ENCODE data around the gene KCNIP2. TPM values are rescaled to one million over a fixed set of nuclear protein-coding genes. Genes with fewer than 3 reads are reported as not detected.
"Not testable (repeated sequence)": the region's sequence is repeated elsewhere in the genome, so short reads cannot be mapped to it uniquely, and the experiment has no call there.

Gene KCNIP2
- total RNA-seq, 2 donors from 2014 or later: 2.2 to 3.1 TPM

DNA sequence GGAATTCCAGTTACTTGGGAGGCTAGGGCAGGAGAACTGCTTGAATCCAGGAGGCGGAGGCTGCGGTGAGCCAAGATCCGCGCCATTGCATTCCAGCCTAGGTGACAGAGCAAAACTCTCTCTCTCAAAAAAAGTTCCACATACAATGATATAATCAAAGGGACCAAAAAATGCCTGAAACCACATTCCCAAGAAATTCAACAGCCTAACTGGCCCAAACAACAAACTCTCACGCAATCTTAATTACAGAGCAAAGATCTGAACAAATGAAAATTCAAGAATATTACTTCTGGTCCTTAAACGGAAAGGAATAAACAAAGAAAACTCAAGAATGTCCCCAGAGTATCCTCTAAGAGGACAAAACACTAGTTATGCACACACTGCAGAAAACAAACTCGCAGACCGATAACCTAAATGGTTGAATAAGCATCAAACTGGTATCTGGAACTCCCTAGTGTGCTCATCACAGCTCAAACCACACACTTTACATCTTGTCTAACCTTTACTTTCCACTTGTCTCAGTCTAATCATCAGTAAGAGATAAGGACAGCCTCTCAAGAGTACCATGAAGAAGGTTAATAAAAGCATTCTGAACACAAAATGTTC is 29.0 kb downstream of the KCNIP2 start:
- Mint-ChIP-seq H3K27ac (peak overlapping the region; percentile 98), H3K4me3 (peak overlapping the region; percentile 93 to 96), H3K36me3 (ENCODE audit: insufficient read depth in 2 of 2) (peaks cover 14 to 30% of the 10 kb centered on the region in 2 donors), H3K27me3 (ENCODE audit: low read depth) (no peaks in the 10 kb centered on the region), H3K4me1 (ENCODE audit: low read depth) (peaks cover 62% of the 10 kb centered on the region), H3K9me3 (no peaks in the 10 kb centered on the region)
- ATAC-seq (replicated peaks in 1 of 2): no peak
- DNase-seq: no peak

DNA sequence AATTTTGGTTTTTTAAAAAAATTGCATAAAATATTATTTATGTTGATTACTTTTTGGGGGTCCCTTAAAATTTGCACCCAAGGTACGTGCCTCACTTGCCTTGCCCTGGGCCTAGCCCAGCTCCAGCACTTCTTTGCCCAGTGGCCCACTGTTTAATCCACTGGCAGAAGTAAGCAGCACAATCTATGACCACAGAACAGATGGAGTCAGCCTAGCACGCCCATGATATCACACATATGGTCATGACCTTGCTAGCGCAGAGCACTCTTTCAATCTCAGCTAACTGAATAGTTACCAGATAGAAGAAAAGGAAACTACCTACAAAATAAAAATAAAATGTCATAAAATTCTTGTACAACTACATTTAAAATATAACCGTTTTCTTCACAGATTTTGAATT is 31.0 kb downstream of the KCNIP2 start:
- Mint-ChIP-seq H3K27ac (no peak overlapping the region), H3K27me3 (ENCODE audit: low read depth) (no peaks in the 10 kb centered on the region), H3K9me3 (no peaks in the 10 kb centered on the region), H3K4me3 (no peak overlapping the region), H3K36me3 (ENCODE audit: insufficient read depth in 2 of 2) (peaks cover 13 to 31% of the 10 kb centered on the region in 2 donors), H3K4me1 (ENCODE audit: low read depth) (peaks cover 55% of the 10 kb centered on the region)
- ATAC-seq (replicated peaks in 1 of 2) (no peak), DNase-seq (no peak)

DNA sequence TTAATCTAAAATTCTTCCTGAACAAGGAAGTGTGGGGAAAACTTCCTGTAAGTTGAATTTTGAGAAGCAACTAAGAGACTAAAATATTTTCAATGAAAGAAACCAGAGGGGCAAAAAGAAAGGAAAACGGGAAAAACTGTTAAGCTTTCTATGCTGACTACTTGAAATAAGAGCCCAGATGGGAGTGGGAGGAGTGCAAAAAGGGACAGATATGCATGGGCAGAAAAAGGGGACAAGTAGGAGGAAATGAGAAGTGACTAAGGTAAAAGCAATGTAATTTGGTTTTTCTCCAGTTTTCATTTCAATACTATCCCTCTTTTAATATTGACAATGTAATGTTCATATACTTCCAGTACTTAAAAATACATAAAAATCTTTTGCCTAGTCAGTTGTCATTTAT is 36.4 kb downstream of the KCNIP2 start:
- DNase-seq (no peak), ATAC-seq (replicated peaks in 1 of 2) (no peak)
- H3K27me3 Mint-ChIP-seq (ENCODE audit: low read depth): no peaks in the 10 kb centered on the region
- no peaks in the 10 kb centered on the region for H3K9me3 Mint-ChIP-seq
- peaks cover 5 to 40% of the 10 kb centered on the region in 2 donors for H3K36me3 Mint-ChIP-seq (ENCODE audit: insufficient read depth in 2 of 2)
- peaks cover 17% of the 10 kb centered on the region for H3K4me1 Mint-ChIP-seq (ENCODE audit: low read depth)
- H3K4me3 Mint-ChIP-seq: no peak overlapping the region
- H3K27ac Mint-ChIP-seq: peak overlapping the region; percentile 76

DNA sequence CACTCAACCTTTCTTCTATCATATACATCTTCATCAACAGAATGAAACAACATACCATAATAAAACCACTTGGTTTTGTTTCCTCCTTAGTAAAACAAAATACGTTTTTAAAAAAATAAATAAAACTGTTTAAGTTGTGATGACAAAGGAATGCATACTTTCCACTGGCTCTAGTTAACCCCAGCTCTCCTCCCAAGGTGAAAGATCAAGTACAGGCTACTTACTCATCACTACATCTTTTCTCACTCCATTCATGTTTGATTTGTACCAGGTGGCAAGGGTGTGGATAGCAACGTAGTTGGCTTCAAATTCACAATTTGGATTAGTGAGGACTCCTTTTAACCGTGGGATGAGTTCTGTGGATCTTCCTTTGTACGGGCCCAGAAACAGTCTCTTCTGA is 40.1 kb downstream of the KCNIP2 start:
- no peak for ATAC-seq (replicated peaks in 1 of 2)
- Mint-ChIP-seq H3K4me1 (ENCODE audit: low read depth) (peaks cover 23% of the 10 kb centered on the region), H3K9me3 (no peaks in the 10 kb centered on the region), H3K27ac (no peak overlapping the region), H3K36me3 (ENCODE audit: insufficient read depth in 2 of 2) (peaks cover 18 to 56% of the 10 kb centered on the region in 2 donors), H3K4me3 (no peak overlapping the region), H3K27me3 (ENCODE audit: low read depth) (no peaks in the 10 kb centered on the region)
- no peak for DNase-seq

DNA sequence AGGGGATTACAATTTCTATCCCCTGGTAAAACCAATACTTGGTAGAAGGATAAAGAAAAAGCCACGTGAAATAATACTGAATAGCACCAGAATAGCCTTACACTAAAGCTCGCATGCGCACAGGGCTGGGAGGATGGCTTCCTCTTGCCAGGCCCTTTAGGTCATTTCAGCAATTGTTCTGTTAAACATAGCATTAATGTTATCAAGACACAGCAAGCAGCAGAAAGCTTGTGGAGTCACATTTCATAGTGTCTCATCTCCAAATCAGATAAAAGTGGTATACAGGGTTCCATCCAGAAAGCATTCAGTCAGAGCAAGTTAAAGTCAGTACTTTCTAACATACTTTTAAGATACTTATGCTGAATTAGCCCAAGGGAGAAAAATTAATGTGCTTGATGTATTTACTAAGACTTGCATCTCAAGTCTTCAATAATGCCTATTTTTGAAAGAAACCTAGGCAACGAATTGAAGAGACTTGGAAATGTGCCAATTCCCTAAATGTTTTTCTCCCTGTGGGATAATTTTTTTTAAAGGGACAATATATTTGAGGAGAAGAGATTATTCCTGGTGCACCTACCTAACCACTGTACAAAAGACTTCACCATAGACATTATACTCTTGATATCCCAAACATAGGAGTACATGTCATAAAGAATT is 46.1 kb downstream of the KCNIP2 start:
- peaks cover 23% of the 10 kb centered on the region for H3K4me1 Mint-ChIP-seq (ENCODE audit: low read depth)
- no peak overlapping the region for H3K4me3 Mint-ChIP-seq
- H3K27ac Mint-ChIP-seq: peak overlapping the region; percentile 50
- H3K36me3 Mint-ChIP-seq (ENCODE audit: insufficient read depth in 2 of 2): peaks cover 22 to 60% of the 10 kb centered on the region in 2 donors
- no peaks in the 10 kb centered on the region for H3K27me3 Mint-ChIP-seq (ENCODE audit: low read depth)
- DNase-seq (no peak), ATAC-seq (replicated peaks in 1 of 2) (no peak)
- no peaks in the 10 kb centered on the region for H3K9me3 Mint-ChIP-seq

DNA sequence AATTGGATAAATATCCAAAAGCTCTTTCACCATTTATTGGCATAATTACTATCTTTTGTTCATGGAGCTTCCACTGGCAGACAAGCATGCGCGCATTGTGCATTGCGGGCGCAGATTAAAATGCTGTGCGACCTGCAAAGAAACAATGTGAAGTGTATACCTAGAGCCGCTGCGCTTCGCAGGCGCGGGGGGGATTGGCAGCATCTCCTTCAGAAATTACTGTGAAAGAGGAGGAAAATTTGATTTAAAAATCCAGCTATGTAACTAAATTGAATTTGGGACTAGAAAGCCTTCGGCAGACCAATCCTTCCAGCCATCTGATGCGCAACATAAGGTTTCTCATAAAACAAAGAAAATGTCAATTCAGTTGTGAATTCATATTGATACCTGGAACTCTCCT is 50.1 kb downstream of the KCNIP2 start:
- Mint-ChIP-seq H3K36me3 (ENCODE audit: insufficient read depth in 2 of 2) (peaks cover 9 to 35% of the 10 kb centered on the region in 2 donors), H3K4me3 (no peak overlapping the region), H3K9me3 (no peaks in the 10 kb centered on the region), H3K27ac (no peak overlapping the region), H3K4me1 (ENCODE audit: low read depth) (peaks cover 7% of the 10 kb centered on the region), H3K27me3 (ENCODE audit: low read depth) (no peaks in the 10 kb centered on the region)
- no peak for ATAC-seq (replicated peaks in 1 of 2)
- DNase-seq: no peak

DNA sequence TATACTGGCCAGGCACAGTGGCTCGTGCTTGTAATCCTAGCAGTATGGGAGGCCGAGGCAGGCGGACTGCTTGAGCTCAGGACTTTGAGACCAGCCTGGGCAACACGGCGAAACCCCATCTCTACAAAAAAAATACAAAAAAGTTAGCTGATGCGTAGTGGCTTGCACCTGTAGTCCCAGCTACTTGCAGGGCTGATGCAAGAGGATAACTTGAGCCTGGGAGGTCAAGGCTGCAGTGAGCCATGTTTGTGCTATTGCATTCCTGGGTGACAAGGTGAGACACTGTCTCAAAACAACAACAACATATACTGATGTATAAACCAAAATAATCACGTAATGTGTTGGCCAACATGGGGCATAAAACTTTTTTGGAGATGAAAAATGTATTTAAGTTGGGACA is 53.9 kb downstream of the KCNIP2 start:
- no peaks in the 10 kb centered on the region for H3K9me3 Mint-ChIP-seq
- H3K4me3 Mint-ChIP-seq: no peak overlapping the region
- peaks cover 5% of the 10 kb centered on the region for H3K4me1 Mint-ChIP-seq (ENCODE audit: low read depth)
- H3K36me3 Mint-ChIP-seq (ENCODE audit: insufficient read depth in 2 of 2): peaks cover 5 to 26% of the 10 kb centered on the region in 2 donors
- no peak for ATAC-seq (replicated peaks in 1 of 2)
- H3K27ac Mint-ChIP-seq: no peak overlapping the region
- no peaks in the 10 kb centered on the region for H3K27me3 Mint-ChIP-seq (ENCODE audit: low read depth)
- no peak for DNase-seq

DNA sequence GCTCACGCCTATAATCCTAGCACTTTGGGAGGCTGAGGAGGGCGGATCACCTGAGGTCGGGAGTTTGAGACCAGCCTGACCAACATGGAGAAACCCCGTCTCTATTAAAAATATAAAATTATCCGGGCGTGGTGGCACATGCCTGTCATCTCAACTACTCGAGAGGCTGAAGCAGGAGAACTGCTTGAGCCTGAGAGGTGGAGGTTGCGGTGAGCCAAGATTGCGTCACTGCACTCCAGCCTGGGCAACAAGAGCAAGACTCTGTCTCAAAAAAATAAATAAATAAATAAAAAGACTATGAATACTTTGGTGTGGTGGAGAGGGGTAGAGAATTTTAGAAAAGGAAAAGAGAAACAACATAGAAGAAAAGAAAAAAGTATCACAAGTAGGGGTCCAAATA is 54.4 kb downstream of the KCNIP2 start:
- not testable (repeated sequence) for H3K27me3 Mint-ChIP-seq (ENCODE audit: low read depth); ATAC-seq (replicated peaks in 1 of 2); H3K27ac Mint-ChIP-seq; H3K4me1 Mint-ChIP-seq (ENCODE audit: low read depth); H3K4me3 Mint-ChIP-seq; H3K9me3 Mint-ChIP-seq; DNase-seq
- H3K36me3 Mint-ChIP-seq (ENCODE audit: insufficient read depth in 2 of 2): peaks cover 5 to 22% of the 10 kb centered on the region in 2 donors

DNA sequence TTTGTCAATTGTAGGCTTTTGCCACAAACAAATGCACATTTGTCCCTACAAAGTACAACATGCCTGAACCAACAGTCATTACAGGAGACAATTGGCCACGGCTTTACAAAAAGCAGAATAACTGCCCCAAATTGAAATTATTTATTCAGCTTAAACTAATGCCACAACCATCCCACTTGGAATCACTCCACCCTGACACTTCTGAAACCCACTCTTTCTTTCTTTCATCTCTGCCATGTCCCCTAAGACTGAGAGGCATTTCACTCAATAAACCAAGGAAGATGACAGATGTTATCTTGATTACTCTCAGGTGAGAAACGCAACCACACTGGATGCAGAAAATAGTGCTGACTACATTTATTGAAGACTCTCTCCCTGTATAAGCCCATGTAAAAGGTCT is 57.8 kb downstream of the KCNIP2 start:
- no peaks in the 10 kb centered on the region for H3K9me3 Mint-ChIP-seq
- DNase-seq: no peak
- H3K27me3 Mint-ChIP-seq (ENCODE audit: low read depth): no peaks in the 10 kb centered on the region
- peaks cover 0 to 12% of the 10 kb centered on the region in 2 donors for H3K36me3 Mint-ChIP-seq (ENCODE audit: insufficient read depth in 2 of 2)
- no peak for ATAC-seq (replicated peaks in 1 of 2)
- peak overlapping the region; percentile 14 for H3K27ac Mint-ChIP-seq
- no peak overlapping the region for H3K4me3 Mint-ChIP-seq
- H3K4me1 Mint-ChIP-seq (ENCODE audit: low read depth): peaks cover 43% of the 10 kb centered on the region

DNA sequence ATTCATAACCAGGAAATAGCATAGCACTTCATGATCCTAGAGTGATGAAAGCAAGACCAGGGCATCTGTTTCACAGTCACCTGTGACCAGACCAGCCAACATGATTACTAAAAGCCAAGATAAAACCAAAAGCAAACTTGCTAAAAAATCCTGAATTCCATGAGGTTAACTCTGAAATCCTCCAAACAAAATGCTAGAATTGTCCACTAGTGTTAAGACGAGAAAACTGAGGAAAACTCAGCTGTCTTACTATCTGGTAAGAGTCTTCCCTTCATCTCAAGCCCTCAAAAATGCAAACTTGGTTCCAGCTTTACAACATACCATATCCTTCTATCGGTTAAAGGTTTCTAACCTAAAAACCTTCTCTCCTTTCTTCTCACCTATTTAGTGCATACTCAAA is 59.0 kb downstream of the KCNIP2 start:
- peaks cover 54% of the 10 kb centered on the region for H3K4me1 Mint-ChIP-seq (ENCODE audit: low read depth)
- DNase-seq (no peak), ATAC-seq (replicated peaks in 1 of 2) (no peak)
- H3K4me3 Mint-ChIP-seq: peak overlapping the region; percentile 99 to 100
- no peaks in the 10 kb centered on the region for H3K27me3 Mint-ChIP-seq (ENCODE audit: low read depth)
- peaks cover 0 to 12% of the 10 kb centered on the region in 2 donors for H3K36me3 Mint-ChIP-seq (ENCODE audit: insufficient read depth in 2 of 2)
- no peaks in the 10 kb centered on the region for H3K9me3 Mint-ChIP-seq
- H3K27ac Mint-ChIP-seq: peak overlapping the region; percentile 99

DNA sequence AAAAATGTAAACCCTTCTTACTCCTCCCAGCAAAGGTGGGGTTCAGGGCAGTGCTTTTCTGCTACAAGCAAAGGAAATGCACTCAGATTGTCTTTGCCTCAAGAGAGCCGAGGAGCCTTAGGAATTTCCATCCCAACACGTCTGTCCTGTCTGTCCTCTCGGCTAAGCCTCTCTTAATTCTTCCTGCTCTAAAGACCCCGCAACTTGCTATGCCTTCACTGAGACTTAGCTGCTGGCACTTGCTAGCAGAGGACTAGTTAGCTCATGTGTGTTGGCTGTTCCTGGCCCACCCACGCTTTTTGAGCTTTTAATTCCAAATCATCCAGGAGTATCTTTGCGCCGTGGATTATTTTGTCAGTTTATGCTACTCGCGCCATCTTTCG is 59.9 kb downstream of the KCNIP2 start:
- DNase-seq: no peak
- ATAC-seq (replicated peaks in 1 of 2): no peak
- Mint-ChIP-seq H3K9me3 (no peaks in the 10 kb centered on the region), H3K4me3 (peak overlapping the region; percentile 99 to 100), H3K4me1 (ENCODE audit: low read depth) (peaks cover 61% of the 10 kb centered on the region), H3K27me3 (ENCODE audit: low read depth) (peaks cover 6% of the 10 kb centered on the region), H3K27ac (peak overlapping the region; percentile 99), H3K36me3 (ENCODE audit: insufficient read depth in 2 of 2) (peaks cover 4 to 12% of the 10 kb centered on the region in 2 donors)

DNA sequence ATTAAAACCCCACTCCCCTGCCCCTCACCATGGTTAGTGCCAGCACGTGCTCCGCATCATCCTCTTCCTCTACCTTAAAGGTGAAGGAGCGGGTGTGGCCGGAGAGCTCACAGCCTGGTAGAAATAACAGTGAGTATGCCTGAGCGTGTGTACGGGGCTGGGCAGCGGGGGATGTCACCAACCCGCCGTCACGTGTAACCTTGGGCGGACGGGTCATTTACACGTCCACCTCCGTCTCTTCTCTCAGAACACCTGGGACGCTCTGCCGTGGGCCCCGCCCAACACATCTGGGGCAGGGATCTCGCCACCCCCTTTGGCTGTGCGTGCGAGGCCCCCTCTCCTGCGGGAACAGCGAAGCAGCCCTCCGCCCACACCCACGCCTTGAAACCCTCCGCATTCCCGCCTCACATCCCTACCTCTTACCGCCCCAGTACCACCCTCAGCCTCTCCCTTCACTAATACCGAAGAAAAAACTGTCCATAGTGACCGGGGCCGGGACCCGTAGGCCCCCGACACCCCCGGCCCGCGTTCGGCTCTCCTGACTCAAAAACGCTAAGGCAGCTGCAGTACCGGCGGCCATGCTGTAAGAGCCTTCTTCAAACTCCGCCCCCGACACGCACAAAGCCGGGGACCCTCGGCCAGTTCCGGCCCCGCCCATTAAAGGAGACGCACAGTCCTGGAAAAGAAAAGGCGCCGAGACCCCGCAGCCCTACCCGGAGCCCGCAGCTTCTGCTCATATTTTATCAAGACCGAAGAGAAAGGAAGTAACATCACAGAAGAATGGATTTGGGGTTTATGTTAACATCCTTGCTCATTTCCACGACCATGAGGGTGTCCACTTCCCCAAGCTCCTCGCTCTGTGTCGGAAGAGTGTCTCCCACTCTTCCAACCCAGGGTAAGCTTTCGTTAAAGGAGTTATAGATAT is 60.5 kb downstream of the KCNIP2 start, which contains the start of gene NPM3:
Gene NPM3, minus strand, starts transcription at position 636 of the 925 bp plus-strand sequence. Its CDS starts 56 bp downstream, at position 580.
- H3K4me3 Mint-ChIP-seq: peak within 1 kb of the TSS; percentile 99 to 100
- H3K36me3 Mint-ChIP-seq (ENCODE audit: insufficient read depth in 2 of 2): peaks cover 4 to 12% of the 10 kb centered on the region in 2 donors
- peaks cover 12% of the 10 kb centered on the region for H3K27me3 Mint-ChIP-seq (ENCODE audit: low read depth)
- H3K4me1 Mint-ChIP-seq (ENCODE audit: low read depth): peaks cover 63% of the 10 kb centered on the region
- H3K9me3 Mint-ChIP-seq: no peaks in the 10 kb centered on the region
- H3K27ac Mint-ChIP-seq: peak within 1 kb of the TSS; percentile 99
- DNase-seq: peak; percentile 91 to 93
- peak; percentile 82 to 83 for ATAC-seq (replicated peaks in 1 of 2)

Measured in activated T-cell treated with anti-CD3 and anti-CD28 coated beads, Interleukin-2, amount 50 U/mL, for 72 hours (primary cell).